K562 (cell line): ENCODE data around the gene MICAL2. TPM values are rescaled to one million over a fixed set of nuclear protein-coding genes. Genes with fewer than 3 reads are reported as not detected.

ENCODE experiments used
- ATAC-seq: fragments of 200-7000 bp; cut with Tn5 transposase; 3 replicates; pipeline ENCODE4 v1.9.1; 2020; ENCODE audit warnings: moderate library complexity
- BruUV-seq: library from RNA; stranded (reverse); fragments of 400-500 nt; replicated peaks from 2 replicates; lab custom pipeline; 2021; lab: Mats Ljungman, UMichigan
- CTCF ChIA-PET: fragments of 300-600 bp; formaldehyde crosslinking; extraction: SDS; loops from one replicate; lab custom pipeline; 2021; ENCODE audit warnings: low intra/inter-chr PET ratio; lab: Yijun Ruan, JAX
- POLR2A ChIA-PET: fragments of 300-600, 350-650 bp; sonication (Branson Sonifier 250); formaldehyde crosslinking; extraction: SDS; loops from one replicate; lab custom pipeline; 2021; ENCODE audit warnings: antibody characterized with exemption, inconsistent platforms; lab: Yijun Ruan, JAX
- DNase-seq, 4 experiments: peaks; one replicate each; pipeline versions ENCODE4 v3.0.0 to v3.0.0-alpha.2; 2011 to 2018; ENCODE audit warnings: low spot score in 3 of 4, mixed read lengths in 3 of 4; ENCODE audit errors: extremely low read depth in 1 of 4
- FAIRE-seq: peaks from 2 replicates; lab custom pipeline; 2011; peaks lifted over from hg19 to GRCh38; lab: Jason Lieb, UNC
- H2AFZ ChIP-seq: 2 replicates; pipeline ENCODE4 v1.6.0; 2011; ENCODE audit warnings: low read depth, low read length, control low read depth, inconsistent platforms
- H3K27ac ChIP-seq: fragments of 200-600 bp; 3 replicates; pipeline ENCODE4 v1.8.0; 2011; ENCODE audit warnings: low read depth, mild to moderate bottlenecking, control low read depth, inconsistent platforms, low read length, moderate library complexity, mixed read lengths; ENCODE audit errors: extremely low read depth
- H3K27me3 ChIP-seq, 2 experiments: fragments of 300-600 bp in 1 of 2; 2 replicates in 1 of 2; 3 replicates in 1 of 2; pipeline versions ENCODE4 v1.6.0 to v1.8.0; 2011; ENCODE audit warnings: inconsistent platforms in 2 of 2, low read length in 2 of 2, mild to moderate bottlenecking in 1 of 2, mixed read lengths in 1 of 2, moderate library complexity in 1 of 2; ENCODE audit not compliant: control insufficient read depth in 2 of 2, insufficient read depth in 2 of 2
- H3K36me3 ChIP-seq: fragments of 300-600 bp; 3 replicates; pipeline ENCODE4 v1.8.0; 2011; ENCODE audit warnings: mild to moderate bottlenecking, low read length, inconsistent platforms; ENCODE audit not compliant: control insufficient read depth, insufficient read depth
- H3K4me1 ChIP-seq, 2 experiments: fragments of 200-600 bp in 1 of 2; replicated peaks in 1 of 2; 2 replicates in 1 of 2; 3 replicates in 1 of 2; pipeline versions ENCODE4 v1.5.1 to v1.8.0; 2011; ENCODE audit warnings: inconsistent platforms in 2 of 2, low read length in 2 of 2, mild to moderate bottlenecking in 1 of 2, mixed read lengths in 1 of 2, moderate library complexity in 1 of 2; ENCODE audit not compliant: control insufficient read depth in 2 of 2, insufficient read depth in 2 of 2
- H3K4me2 ChIP-seq: 2 replicates; pipeline ENCODE4 v1.6.1; 2011; ENCODE audit warnings: low read length, control low read depth, inconsistent platforms, mixed read lengths; ENCODE audit not compliant: insufficient read depth
- H3K4me3 ChIP-seq: fragments of 200-600 bp; sonication (generic), shearing (Covaris generic); 2 replicates; pipeline ENCODE4 v1.5.1; 2016; ENCODE audit warnings: control low read depth, inconsistent platforms
- H3K79me2 ChIP-seq: fragments of 200-600 bp; 3 replicates; pipeline ENCODE4 v1.8.0; 2011; ENCODE audit warnings: low read length, inconsistent platforms; ENCODE audit not compliant: control insufficient read depth, insufficient read depth
- H3K9ac ChIP-seq, 2 experiments: 2 replicates each; pipeline versions ENCODE4 v1.6.0 to v1.6.1; 2011; ENCODE audit warnings: low read depth in 2 of 2, low read length in 2 of 2, control low read depth in 1 of 2, inconsistent platforms in 1 of 2, mild to moderate bottlenecking in 1 of 2, mixed read lengths in 1 of 2; ENCODE audit not compliant: insufficient read depth in 1 of 2
- H3K9me1 ChIP-seq: one replicate; pipeline ENCODE4 v1.6.0; 2011; ENCODE audit warnings: inconsistent platforms, mild to moderate bottlenecking, low read length, moderate library complexity; ENCODE audit not compliant: control insufficient read depth, insufficient read depth
- H3K9me3 ChIP-seq: replicated peaks from 2 replicates; pipeline ENCODE4 v1.5.1; 2011; ENCODE audit warnings: low read depth, low read length, inconsistent platforms; ENCODE audit not compliant: control insufficient read depth, insufficient read depth
- H4K20me1 ChIP-seq: replicated peaks from 2 replicates; pipeline ENCODE4 v1.6.1; 2011; ENCODE audit warnings: low read length, inconsistent platforms, mixed read lengths; ENCODE audit not compliant: control insufficient read depth, insufficient read depth
- PHF8 ChIP-seq: fragments of 200-600 bp; sonication (generic); IDR thresholded peaks from 2 replicates; pipeline ENCODE4 v1.6.1; 2012; ENCODE audit warnings: mixed run types, mild to moderate bottlenecking, inconsistent platforms, low read length, moderate library complexity, borderline replicate concordance
- SIN3A ChIP-seq, 2 experiments: fragments of 150-350 bp in 1 of 2; IDR thresholded peaks; 2 replicates each; pipeline ENCODE4 v1.6.1; 2011 to 2016; ENCODE audit warnings: borderline replicate concordance in 2 of 2, low read depth in 2 of 2, low read length in 2 of 2, mild to moderate bottlenecking in 2 of 2, moderate library complexity in 2 of 2; ENCODE audit not compliant: control insufficient read depth in 1 of 2
- SMARCB1 ChIP-seq: IDR thresholded peaks from 2 replicates; pipeline ENCODE4 v1.6.1; 2011; ENCODE audit warnings: improper control_type of control experiment, low read depth; ENCODE audit not compliant: insufficient read length
- SRSF1 ChIP-seq: fragments of 200-400 bp; formaldehyde crosslinking; IDR thresholded peaks from 2 replicates; pipeline ENCODE4 v1.6.1; 2017; ENCODE audit warnings: mild to moderate bottlenecking, low read depth, low read length, moderate library complexity
- THAP12 ChIP-seq: fragments of 250-450 bp; sonication (Bioruptor Pico); IDR thresholded peaks from 2 replicates; pipeline ENCODE4 v1.9.0; 2021; ENCODE audit warnings: mild to moderate bottlenecking, inconsistent platforms
- ZNF140 ChIP-seq: fragments of 250-450 bp; sonication (Bioruptor Pico); IDR thresholded peaks from 2 replicates; pipeline ENCODE4 v1.8.0; 2021; ENCODE audit warnings: moderate library complexity, mild to moderate bottlenecking, inconsistent platforms
- ZNF318 ChIP-seq, 2 experiments: fragments of 450-650 bp; IDR thresholded peaks; 2 replicates each; pipeline ENCODE4 v1.6.1; 2016; ENCODE audit warnings: mild to moderate bottlenecking in 2 of 2, borderline replicate concordance in 1 of 2, low read depth in 1 of 2, moderate library complexity in 1 of 2
- in situ Hi-C: fragments of 300-500 bp; cut with MboI; formaldehyde crosslinking; loops from 4 replicates; pipeline ENCODE4 v1.15.0; 2018; ENCODE audit warnings: inconsistent platforms, mixed read lengths
- intact Hi-C: fragments of 100-400 bp; cut with micrococcal nuclease; formaldehyde crosslinking; loops from 2 replicates; pipeline ENCODE4 v1.14.2; 2022
- polyA plus RNA-seq, 8 experiments: library from polyadenylated mRNA; depleted of rRNA in 4 of 8; stranded (reverse) in 5 of 8; unstranded in 3 of 8; fragments of >200 nt; fragmentation: Nextera tagmentation in 2 of 8; fragmentation: Illumina TruSeq in 1 of 8; extraction: Ambion mirVana in 2 of 8; extraction: Trizol in 1 of 8; gene quantifications; 2 replicates each; pipeline versions ENCODE4 v1.2.1 to v1.2.3, GENCODE V29; 2011 to 2014; ENCODE audit warnings: inconsistent platforms in 1 of 8, missing spikeins in 1 of 8
- total RNA-seq, 7 experiments: library from RNA; depleted of rRNA in 6 of 7; stranded (reverse); fragments of >200 nt in 6 of 7; fragmentation: Illumina TruSeq in 2 of 7; extraction: Trizol in 2 of 7; gene quantifications; 2 replicates each; pipeline versions ENCODE4 v1.2.1 to v1.2.3, GENCODE V29; 2011 to 2021; ENCODE audit warnings: low replicate concordance in 1 of 7

Gene MICAL2
- total and polyA plus RNA-seq, 9 of the 15 experiments (the other 6 are each of a cell fraction or from before 2014, with no cell fraction given), result 4.7 to 64.2 (median 33.6) TPM

DNA sequence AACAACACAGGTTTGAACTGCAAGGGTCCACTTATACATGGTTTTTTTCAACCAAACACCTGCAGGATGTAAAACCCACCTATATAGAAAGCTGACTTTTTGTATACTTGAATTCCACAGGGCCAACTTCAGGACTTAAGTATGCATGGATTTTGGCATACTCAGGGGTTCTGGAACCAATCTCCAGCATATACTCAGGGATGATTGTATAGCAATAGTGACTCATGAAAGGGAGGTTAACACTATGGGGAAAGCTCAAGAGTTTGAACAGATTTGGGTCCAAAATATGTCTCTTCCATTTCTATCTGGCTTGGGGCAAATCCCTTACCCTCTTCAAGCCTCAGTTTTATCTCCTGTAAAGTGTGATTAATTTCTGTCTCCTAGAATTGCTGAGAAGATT, 94.9 kb downstream of the MICAL2 start:
- no peak overlapping the region for H3K9ac ChIP-seq
- peaks cover 5 to 27% of the 10 kb centered on the region in 2 experiments for H3K4me1 ChIP-seq
- TF ChIP-seq SRSF1 (no peak), THAP12 (CRISPR knock-in tag) (no peak), SMARCB1 (no peak), ZNF140 (CRISPR knock-in tag) (no peak), ZNF318 (IDR thresholded peaks at IDR 0.05; ENCODE audit: borderline replicate concordance in 1 of 2, low read depth in 1 of 2) (no peak), SIN3A (IDR thresholded peaks at IDR 0.05; ENCODE audit: borderline replicate concordance in 2 of 2, control insufficient read depth in 1 of 2, low read depth in 2 of 2, low read length in 2 of 2) (no peak), PHF8 (no peak)
- in situ Hi-C loops (no loop called here), intact Hi-C loops (no loop called here)
- DNase-seq (no peak), ATAC-seq (no peak), FAIRE-seq (no peak)
- no peaks in the 10 kb centered on the region for H4K20me1 ChIP-seq
- ChIA-PET POLR2A (interaction anchor here (0.9 kb wide), 1 partner anchor 9 kb away, joined by 3 read pairs; no protein-coding TSS in a partner anchor), CTCF (no interaction called here)
- no peak overlapping the region for H3K27ac ChIP-seq
- H3K9me3 ChIP-seq, result 0 out of 2 replicates have a peak, but pooled peaks cover 2% of the 10 kb centered on the region
- no peak overlapping the region for H2AFZ ChIP-seq
- peaks cover 7% of the 10 kb centered on the region; the same call in 1 of the 3 replicates for H3K79me2 ChIP-seq
- H3K4me2 ChIP-seq, result no peak overlapping the region
- H3K4me3 ChIP-seq, result no peak overlapping the region
- H3K27me3 ChIP-seq, result no peaks in the 10 kb centered on the region
- BruUV-seq, result no TSS peak
- H3K9me1 ChIP-seq, result peaks cover under 1% of the 10 kb centered on the region
- peaks cover 53% of the 10 kb centered on the region for H3K36me3 ChIP-seq
